HG02759 (cell line): ENCODE measurements around the gene THBS3.
"Not testable (repeated sequence)": the region's sequence is repeated elsewhere in the genome, so short reads cannot be mapped to it uniquely, and the experiment has no call there.

Experiments
- ATAC-seq: cut with Tn5 transposase; IDR thresholded peaks from one replicate; pipeline ENCODE4 v1.9.1; 2021; ENCODE audit warnings: mild to moderate bottlenecking, moderate library complexity; ENCODE audit not compliant: unreplicated experiment

THBS3 gene

DNA sequence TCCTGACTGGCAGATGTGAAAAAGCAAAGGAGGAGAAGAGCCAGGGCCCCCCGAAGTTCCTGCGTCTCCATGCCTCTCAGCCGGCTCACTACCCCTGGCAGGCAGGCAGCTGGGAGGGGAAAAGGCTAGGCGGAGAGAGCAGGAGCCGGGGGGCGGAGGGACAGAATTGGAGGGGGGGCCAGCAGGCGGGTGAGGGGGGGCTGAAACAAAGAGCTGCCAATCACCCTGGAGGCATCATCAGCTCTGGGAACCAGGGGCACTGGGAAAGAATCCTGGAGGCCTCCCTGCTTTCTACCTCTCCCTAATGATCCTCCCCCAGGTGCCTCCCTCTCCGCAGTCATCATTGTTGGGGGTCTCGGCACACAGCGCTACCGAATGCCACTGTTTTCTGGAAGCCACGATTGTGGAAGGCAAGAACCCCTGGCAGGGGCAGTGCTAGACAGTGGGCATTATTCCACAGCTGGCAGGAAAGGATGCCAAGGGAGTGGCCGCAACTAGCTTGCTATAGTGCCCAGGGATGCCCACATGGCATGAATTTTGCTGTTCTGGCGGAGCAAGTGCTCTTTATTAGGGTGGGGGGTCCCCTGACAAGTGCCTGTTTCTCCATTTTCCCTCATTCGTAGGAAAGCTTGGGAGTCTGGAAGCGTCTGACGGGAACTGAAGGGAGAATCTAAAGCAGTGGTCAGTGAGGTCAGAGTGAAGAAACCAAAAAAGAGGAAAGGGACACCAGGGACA lies at the start of gene THBS3:
THBS3 (minus strand) TSS at position 92 of the 735 bp plus-strand sequence; CDS start at position 71, 21 bp downstream.
- ATAC-seq = no peak

- ATAC-seq = no peak
Measured at GRCh38 chr1:155256058-155256852, 48.6 kb upstream of the THBS3 start.

GRCh38 chr1:155255243-155256007 lies 47.7 kb upstream of the THBS3 start, which contains the start of gene ENTREP3:
Gene ENTREP3 (minus strand): TSS chr1:155255483. CDS start chr1:155254877, 606 bp downstream.
- ATAC-seq = peak; percentile 67

DNA sequence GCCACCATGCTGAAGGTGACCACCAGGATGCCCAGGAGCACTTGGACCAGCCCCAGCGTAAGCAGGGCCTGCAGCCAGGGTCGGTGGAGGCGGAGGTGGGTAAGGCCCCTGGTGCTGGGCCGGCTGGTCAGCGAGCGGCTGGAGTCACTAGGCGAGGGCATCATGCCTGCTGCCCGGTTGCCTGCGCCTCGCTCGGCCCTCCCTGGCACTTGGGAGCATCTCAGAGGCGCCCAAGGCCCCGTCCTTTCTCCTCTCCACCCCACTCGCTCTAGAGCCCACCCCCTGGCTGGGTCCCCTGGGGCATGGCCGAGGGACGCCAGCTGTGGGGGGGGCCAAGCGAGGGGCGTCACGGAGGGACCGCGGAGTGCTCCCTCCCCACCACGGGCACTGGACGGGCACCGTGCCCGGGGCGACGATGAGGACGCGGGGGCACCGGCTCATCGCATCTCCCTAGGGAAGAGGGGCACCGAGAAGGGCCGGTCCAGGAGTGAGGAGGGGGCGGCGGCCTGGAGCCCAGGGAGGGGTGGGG lies 47.1 kb upstream of the THBS3 start:
- ATAC-seq = no peak

- no peak for ATAC-seq
Measured at GRCh38 chr1:155254228-155254713, 46.6 kb upstream of the THBS3 start.

- no peak for ATAC-seq
Measured at GRCh38 chr1:155253797-155254196, 46.1 kb upstream of the THBS3 start.

GRCh38 chr1:155253208-155253607 lies 45.5 kb upstream of the THBS3 start:
- ATAC-seq = no peak

GRCh38 chr1:155251566-155251965 lies 43.9 kb upstream of the THBS3 start:
- no peak for ATAC-seq

DNA sequence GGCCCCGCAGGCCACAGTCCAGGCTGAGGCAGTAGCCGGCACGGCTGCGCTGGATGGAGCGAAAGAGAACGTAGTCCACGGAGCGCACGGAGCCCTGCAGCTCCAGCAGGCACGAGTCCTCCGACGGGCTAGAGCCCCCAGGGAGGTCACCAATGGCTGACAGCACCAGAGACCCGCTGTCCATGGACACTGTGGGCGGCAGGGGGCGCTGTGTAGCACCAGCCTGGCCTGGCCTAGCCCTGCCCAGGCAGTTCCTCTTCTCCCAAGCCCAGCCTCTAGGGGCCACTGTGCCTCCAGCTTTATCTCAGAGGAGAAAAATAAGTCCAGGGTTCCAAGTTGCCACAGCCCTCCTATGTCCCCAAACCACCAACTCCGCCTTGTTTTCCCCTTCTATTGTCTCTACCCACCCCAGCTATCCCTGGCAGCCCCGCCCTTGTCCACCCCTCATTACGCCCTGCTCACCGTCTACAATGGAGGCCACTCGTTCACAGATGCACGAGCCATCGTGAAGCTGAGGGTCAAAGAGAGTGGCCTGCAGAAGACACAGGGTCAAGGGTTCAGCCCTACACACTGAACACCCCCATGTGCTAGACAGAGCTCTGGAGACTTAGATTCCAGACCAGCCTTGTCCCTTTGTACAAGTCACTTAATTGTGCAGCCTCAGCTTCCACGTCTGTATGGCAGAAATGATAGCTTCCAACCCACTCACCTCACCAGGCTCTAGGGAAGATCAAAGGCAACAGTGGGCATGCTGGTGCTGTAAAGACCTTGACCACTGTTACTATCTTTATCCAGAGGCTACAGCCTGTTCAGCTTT lies 43.1 kb upstream of the THBS3 start:
- peak; percentile 88 for ATAC-seq

- peak; percentile 26 for ATAC-seq
Measured at GRCh38 chr1:155250246-155250632, 42.5 kb upstream of the THBS3 start.

- ATAC-seq = no peak
Measured at GRCh38 chr1:155247667-155248553, 40.2 kb upstream of the THBS3 start.

DNA sequence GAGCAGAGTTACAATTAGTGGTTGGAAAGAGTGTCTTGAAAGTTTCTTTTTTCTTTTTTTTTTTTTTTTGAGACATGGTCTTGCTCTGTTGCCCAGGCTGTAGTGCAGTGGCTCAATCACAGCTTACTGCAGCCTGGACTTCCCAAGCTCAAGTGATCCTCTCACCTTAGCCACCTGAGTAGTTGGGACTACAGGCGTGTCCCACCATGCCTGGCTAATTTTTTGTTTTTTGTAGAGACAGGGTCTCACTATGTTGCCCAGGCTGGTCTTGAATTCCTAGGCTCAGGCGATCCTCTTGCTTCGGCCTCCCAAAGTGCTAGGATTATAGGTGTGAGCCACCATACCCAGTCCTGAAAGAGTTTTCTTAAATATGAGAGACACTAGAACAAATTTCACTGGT lies 39.1 kb upstream of the THBS3 start:
- ATAC-seq = not testable (repeated sequence)

GRCh38 chr1:155245163-155245524 lies 37.4 kb upstream of the THBS3 start:
- no peak for ATAC-seq

GRCh38 chr1:155244368-155245162 lies 36.9 kb upstream of the THBS3 start:
- peak; percentile 93 for ATAC-seq

DNA sequence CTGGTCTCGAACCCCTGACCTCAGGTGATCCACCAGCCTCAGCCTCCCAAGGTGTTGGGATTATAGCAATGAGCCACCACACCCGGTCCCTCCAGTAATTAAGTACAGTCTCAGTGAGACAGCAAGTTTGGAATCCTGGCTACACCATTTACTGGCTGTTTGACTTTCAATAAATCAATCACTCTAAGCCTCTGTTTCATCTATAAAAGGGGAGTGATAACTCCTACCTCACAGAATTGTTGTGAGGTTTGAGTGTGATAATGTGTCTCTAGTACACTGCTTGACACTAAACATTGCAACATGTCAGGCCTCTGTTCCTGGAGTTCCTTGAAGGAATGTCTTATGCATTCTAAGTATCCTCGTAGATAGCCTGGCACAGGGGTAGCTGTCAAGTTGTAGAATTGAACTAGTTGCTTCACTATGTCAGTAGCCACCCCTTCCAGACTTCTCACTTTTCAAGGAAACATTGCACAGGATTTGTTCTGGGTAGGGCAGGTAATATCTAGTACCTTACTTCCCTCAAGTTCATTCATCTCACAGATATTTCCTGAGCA lies 35.2 kb upstream of the THBS3 start:
- ATAC-seq = no peak

DNA sequence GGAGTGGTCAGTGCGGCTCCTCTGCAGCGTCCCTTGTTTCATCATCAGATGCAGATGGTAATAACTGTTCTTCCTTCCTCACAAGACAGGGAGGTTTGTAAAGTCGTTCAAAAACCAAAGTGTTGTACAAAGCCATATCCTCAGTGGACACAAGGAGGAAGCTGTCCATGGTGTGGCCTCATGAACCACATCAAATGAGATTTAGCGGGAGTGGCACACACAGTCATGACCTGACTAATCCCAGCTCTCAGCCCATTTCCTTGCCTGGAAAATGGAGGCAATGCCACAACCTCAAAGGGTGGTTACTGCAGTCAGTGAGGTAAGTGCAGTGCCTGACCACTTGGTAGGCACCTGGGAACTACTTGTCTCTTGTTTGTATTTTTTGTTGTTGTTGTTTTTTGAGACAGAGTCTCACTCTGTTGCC lies 34.2 kb upstream of the THBS3 start:
- no peak for ATAC-seq

GRCh38 chr1:155241069-155241679 lies 33.5 kb upstream of the THBS3 start:
- ATAC-seq = no peak

GRCh38 chr1:155236451-155236850 lies 28.8 kb upstream of the THBS3 start:
- ATAC-seq = no peak
